HG03064 (cell line): Measurements from ENCODE around the gene CREG2.

Experiments
- ATAC-seq: cut with Tn5 transposase; IDR thresholded peaks from one replicate; pipeline ENCODE4 v1.9.1; 2021; ENCODE audit warnings: low read depth; ENCODE audit not compliant: unreplicated experiment

CREG2 gene

DNA sequence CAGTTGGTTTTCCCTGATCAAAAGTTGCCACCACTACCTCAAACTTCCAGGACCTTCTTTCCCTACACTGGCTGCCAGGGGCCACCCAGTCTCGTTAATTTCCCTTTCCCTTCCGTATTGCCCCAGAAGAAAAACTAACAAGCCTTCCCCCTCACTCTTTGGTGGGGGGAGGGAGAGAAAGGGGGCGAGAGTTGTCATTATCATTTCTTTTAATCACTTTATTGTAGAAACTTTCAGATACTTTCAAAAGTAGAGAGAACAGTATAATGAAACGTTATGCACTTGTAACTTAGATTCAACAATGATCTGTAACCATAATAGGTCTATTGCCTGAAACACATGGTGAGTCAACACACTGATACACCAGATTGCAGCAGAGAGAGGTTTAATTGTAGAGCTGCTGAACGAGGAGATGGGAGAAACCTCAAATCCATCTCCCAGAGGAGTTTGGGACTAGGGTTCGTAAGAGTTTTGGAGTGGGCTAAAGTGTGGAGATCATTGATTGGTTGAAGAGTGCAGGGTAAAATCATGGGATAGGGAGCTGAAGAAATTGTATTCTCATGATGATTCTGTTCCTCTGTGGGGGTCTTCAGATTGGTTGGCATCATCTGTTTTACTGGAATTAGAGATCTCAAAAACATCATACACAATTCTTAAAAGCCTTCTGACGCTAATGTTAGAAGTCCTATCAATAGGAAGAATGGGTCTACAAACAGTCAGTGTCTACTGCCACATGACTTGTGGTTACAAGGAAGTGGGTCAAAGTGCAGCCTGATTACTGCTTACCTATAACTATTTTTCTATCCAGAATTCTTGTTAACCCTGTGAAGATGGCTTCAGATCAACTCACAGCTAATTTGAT, 76.2 kb downstream of the CREG2 start:
- no peak for ATAC-seq

DNA sequence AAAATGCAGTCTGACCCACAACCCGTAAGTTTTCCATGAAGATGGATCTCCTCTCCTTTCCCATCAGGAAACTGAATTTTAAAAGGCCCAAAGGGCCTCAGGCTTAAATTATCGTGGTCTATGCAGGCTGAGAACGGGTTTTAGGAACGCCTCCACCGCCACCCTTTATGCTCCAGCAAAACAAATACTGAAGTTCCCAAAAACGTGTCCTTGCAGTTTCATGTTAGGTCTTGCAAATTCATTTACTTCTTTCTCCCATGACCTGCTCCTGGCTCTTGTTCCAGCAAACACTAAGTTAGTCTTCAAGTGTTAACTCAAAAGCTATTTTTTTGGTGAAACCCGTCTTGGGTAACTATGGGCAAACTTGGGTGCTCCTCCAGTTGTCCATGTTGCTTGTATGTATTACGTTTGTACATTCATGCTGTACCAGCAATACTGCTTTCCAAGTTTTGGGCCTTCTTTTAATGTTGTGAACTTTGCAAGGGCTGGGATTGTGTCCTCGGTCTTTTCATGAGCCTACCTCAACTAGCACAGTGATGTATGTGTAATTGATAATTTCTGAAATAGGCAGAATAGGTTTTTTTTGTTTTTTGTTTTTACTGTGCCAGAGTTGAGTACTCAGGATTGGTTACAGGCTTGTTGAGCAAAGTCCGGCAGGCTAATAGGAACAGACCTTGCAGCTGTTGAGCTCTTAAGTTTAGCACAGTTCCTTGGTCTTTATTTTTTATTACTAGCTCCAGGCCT, 77.0 kb downstream of the CREG2 start:
- ATAC-seq = no peak

DNA sequence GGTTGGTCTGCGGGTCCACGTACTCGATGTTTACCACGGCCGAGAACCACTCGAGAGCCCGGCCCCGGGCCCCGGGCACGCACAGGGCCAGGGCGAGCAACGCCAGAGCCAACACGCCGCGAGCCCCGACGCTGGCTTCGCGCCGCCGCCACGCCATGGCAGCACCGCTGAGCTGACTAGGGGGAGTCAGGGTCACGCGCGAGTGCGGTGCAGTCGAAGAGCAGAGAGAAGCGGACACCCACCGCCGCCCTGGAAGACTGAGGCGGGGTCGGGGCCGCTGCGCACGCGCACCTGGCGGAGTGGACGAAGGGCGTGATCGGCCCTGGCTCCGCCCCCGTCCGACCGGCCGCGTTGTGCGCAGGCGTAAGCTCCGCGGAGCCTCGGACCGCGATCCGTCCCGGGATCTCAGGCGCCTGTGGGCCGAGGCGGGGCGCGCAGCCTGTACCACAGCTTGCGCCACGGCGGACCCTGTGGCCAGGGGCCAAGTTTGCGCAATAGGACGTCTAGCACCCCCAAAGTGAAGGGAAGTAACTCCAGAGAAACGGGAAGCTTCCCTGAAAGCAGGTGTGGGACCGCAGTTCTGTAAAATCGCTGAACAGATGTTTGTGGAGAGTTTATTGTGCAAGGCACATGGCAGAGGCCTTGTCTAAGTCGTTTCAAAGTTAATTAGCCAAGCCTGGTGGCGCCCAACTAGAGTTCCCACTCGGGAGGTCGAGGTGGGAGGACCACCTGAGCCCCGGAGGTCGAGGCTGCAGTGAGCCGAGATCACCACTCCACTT, 78.7 kb downstream of the CREG2 start, which contains the start of gene RNF149:
TSS of gene RNF149 (minus strand) at position 270 of the 779 bp plus-strand sequence. CDS start at position 157, 113 bp downstream.
- ATAC-seq = peak; percentile 51

DNA sequence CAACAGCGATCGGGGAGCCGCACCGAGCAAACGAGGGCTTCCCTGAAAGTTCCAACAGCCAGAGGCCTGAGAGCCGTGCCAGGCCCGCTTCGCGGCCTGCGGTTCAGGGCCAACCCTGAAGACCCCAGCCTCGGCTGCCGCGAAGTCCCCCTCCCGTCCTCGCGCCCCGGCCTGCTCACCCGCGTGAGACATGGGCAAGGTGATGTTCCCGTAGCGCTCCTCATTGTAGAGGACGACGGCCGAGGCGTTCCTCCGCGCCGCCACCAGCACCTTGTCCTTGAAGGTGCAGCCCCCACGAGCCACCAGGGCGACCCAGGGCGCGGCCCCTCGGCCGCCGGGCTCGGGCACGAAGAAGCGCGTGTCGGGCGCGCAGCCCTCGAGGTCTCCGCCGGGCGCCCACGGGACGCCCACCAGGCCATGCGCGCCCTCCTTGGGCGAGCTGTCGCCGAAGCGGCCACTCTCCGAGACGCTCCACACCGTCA, 79.3 kb downstream of the CREG2 start:
- peak; percentile 16 for ATAC-seq

DNA sequence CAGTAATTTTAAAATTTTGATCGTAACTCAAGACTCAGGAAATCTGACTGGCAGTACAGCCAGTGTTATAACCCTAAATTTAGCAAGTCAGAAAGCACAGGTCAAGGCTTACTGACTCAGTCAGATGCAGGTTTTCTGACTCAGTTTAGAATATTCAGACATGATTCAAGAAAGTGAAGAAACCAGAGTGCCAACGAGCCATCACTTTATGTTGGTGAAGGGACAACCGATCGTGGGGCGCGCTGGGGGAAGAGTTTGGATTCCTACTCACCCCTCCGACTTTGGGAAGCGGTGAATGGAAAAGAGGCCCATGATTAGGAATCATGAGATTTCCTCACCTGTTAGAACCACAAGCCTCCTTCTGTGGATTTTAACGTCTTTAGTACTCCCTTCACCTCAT, 79.8 kb downstream of the CREG2 start:
- no peak for ATAC-seq

DNA sequence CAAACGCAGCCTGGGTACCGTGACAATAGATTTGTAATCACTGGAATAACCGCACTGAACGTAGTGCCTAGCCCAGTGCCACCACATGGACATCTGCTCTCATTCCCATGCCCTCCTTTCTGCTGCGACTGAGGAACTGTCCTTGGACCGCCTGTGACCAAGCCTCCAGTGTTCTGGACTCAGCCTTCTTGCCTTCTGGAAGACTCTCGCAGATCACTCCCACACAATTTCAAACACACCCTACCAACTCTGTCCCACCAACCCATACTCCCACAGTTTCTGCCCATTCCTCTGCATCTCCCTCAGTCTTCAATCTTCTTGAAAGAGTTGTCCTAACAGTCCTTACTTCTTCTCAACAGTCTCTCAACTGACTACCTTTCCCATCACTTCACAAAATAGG, 80.9 kb downstream of the CREG2 start:
- peak; percentile 1 for ATAC-seq

DNA sequence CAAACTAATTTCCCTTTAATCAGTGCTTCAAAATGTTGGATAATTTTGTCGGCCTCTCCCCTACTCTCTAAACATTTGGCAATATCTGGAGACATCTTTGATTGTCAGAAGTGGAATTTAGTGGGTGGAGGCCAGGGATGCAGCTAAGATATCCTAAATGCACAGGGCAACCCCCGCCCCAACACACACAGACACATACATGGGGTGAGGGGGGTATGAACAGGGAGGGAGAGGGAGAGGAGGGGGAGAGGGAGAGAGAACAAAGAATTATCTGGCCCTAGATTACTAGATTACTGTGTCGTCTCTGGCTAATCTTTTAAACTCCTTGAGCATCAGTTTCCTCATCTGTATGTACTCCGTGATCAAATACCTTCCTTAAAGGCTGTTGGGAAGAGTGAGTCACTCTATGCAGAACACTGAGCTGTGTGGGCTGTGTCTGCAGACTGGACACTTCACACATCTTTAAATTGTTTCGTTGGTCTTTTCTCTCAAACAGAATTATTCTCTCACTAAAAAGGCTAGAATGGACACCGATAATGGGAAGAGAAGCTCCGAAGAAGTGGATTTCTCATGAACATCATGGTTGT, 81.7 kb downstream of the CREG2 start:
- no peak for ATAC-seq

DNA sequence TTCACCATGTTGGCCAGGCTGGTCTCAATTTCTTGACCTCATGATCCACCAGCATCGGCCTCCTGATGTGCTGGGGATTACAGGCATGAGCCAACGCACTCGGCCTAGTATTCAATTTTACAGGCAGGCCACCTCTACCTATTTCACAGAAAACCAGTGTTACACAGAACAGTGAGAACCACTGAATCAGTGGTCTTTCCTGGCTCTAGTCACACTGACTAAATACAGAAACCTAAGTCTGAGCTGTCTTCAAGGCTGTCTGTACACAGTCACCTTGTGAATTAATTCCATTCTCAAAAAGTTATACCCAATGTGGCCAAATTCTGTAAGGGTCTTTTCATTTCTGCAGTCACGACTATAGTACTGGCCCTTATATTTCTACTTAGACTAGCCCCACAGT, 82.3 kb downstream of the CREG2 start:
- no peak for ATAC-seq

DNA sequence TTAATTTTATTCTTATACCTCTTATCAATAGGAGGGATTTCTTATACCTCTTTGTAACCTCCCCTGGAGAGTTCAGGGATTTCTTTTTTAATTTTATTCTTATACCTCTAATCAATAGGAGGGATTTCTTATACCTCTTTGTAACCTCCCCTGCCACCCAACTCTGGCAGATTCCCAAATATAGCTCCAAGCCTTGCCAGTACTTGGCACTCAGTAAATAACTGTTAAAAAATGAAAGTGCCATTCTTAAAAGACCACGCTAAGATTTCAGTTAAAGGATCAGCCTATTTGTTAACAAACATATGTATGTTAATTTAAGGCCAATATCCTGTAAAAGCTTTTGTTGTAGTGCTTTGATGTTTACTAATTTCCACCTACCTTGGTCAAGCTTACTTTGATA, 83.6 kb downstream of the CREG2 start:
- no peak for ATAC-seq

DNA sequence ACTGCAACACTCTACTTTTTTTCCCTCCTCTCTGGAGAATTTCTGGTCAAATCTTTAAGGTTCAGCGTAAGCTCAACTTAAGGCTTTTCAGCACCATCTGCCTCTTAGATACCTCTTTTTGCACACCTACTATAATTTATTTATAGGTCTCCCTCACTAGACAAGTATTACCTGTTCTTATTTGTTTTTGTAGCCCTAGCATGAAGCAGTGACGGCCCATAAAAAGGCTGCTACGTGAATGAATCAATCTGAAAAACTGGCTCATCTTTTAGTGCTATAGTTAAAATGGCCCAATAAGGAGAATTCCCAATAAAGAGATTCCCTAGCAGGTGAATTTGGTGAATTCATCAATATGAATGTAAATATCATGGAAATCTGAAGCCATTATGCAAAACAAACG, 85.3 kb downstream of the CREG2 start:
- no peak for ATAC-seq

DNA sequence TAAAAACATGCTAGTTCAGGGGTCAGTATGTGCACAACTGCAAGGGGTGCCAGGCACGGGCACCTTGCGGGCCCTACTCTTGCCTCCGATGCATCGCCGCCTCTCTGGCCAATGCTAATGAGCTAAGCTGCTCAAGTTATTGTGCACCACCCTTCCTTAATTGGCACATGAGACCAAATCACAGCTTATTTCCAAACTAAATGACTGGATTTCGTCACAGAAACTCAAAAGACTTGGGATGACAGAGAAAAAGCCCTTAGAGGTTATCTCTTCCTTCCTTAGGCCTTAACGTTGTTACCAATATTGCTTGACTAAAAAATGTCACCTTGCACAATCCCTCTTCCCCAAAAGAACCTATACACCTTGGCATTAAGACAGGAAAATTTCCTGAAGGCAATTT, 86.5 kb downstream of the CREG2 start:
- ATAC-seq = no peak

DNA sequence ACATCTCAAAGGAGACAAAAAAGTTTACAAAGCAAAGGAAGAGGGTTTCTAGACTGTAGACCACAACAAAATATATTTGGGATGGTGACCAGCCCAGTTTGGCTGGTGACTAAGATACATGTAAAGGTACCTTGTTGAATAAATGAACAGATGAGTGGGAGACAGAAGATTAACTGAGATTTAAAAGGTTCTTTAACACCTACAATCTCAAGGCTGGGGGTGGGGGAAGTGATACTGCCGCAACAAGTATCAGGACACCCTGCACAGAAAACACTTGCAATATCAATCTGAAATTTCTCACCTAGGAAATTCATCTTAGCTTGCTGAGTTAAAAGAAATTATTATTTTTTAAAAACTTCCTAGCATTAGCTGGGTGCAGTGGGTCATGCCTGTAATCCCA, 87.1 kb downstream of the CREG2 start:
- ATAC-seq = no peak

DNA sequence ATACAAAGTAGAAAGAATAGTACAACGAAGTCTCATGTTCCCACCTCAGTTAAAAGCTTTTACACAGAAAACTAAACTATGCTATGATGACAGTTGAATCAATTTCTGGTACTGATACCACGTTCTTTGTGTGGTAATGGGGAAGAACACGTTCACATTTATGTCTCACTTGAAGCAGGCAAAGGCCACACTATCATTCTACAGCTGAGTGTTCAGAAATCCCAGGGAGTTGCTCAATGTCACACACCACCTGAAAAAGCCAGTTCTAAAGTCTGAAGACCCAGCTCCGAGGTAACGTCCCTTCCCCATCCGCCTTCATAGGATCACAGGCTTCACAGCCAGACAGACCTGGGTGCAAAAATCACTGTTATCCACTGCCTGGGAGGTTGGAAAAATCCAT, 87.7 kb downstream of the CREG2 start:
- ATAC-seq = no peak

DNA sequence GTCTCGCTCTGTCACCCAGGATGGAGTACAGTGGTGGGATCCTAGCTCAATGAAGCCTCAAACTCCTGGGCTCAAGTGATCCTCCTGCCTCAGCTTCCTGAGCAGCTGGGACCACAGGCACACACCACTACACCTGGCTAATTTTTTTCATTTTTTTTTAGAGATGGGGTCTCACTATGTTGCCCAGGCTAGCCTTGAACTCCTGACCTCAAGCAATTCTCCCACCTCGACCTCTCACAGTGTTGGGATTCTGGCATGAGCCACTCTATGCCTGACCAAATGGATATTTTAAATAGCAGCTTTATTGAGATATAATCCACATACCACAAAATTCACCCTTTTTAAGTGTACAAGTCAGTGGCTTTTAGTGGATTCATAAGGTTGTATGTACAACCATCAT, 89.9 kb downstream of the CREG2 start:
- ATAC-seq = no peak

DNA sequence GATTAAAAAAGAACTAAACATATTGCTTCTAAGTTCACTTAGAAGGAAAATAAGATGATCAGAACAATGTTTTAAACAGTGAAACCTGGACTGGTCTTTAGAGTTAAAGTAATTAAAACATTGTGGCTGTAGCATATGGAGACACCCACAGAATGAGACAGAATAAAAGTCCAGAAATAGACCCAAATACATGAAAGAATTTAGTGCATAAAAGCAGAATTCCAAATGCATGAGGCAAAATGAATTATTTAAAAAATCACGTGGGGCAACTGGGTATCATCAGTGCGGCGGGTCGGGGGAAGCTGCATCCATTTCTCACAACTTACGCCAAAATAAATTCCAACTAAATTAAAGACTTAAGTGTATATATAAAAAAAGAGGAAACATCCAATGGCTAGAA, 90.9 kb downstream of the CREG2 start:
- ATAC-seq = no peak

DNA sequence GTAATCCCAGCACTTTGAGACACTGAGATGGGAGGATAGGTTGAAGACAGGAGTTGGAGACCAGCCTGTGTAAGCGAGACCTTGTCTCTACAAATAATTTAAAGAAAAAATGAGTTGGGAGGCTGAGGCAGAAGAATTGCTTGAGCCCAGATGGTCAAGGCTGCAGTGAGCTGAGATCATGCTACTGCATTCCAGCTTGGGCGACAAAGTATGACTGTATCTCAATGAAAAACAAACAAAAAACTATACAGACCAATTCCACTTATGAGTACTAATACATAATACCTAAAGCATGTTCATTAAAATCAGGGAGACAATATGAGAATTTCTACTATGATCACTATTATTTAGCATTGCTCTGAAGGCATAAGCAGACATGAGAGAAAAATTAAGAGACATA, 91.4 kb downstream of the CREG2 start:
- ATAC-seq = no peak
